Activated naive CD8-positive, alpha-beta T cell treated with anti-CD3 and anti-CD28 coated beads, Interleukin-2, amount 50 U/mL, for 24 hours (primary cell): ENCODE results near the gene TFAP2E.
A peak's percentile ranks its signal among the peaks of the same experiment; 100 is the strongest.

Experiments used
- ATAC-seq: fragments of 150-1000 bp; cut with Tn5 transposase; one replicate; pipeline ENCODE4 v1.10.0; 2021
- DNase-seq: peaks from one replicate; pipeline ENCODE4 v3.0.0; 2021
- H3K27ac Mint-ChIP-seq: one replicate; pipeline ENCODE4 v1.8.0; 2021; ENCODE audit warnings: mild to moderate bottlenecking, mixed read lengths
- H3K27me3 Mint-ChIP-seq: one replicate; pipeline ENCODE4 v1.8.0; 2021; ENCODE audit warnings: mixed read lengths
- H3K36me3 Mint-ChIP-seq: one replicate; pipeline ENCODE4 v1.8.0; 2021; ENCODE audit warnings: low read depth, mixed read lengths
- H3K4me1 Mint-ChIP-seq: one replicate; pipeline ENCODE4 v1.8.0; 2021; ENCODE audit warnings: mixed read lengths
- H3K4me3 Mint-ChIP-seq: one replicate; pipeline ENCODE4 v1.8.0; 2021; ENCODE audit warnings: mild to moderate bottlenecking, moderate library complexity, mixed read lengths
- H3K9me3 Mint-ChIP-seq: one replicate; pipeline ENCODE4 v1.8.0; 2021; ENCODE audit warnings: mixed read lengths

The TFAP2E gene

GRCh38 chr1:35619237-35620121 lies 46.4 kb downstream of the TFAP2E start:
- no peak overlapping the region for H3K27ac Mint-ChIP-seq
- H3K4me1 Mint-ChIP-seq, result peaks cover 3% of the 10 kb centered on the region
- no peak for DNase-seq
- no peaks in the 10 kb centered on the region for H3K9me3 Mint-ChIP-seq
- H3K4me3 Mint-ChIP-seq, result no peak overlapping the region
- no peaks in the 10 kb centered on the region for H3K27me3 Mint-ChIP-seq
- peaks cover 36% of the 10 kb centered on the region for H3K36me3 Mint-ChIP-seq
- no peak for ATAC-seq

GRCh38 chr1:35622510-35623178 lies 49.5 kb downstream of the TFAP2E start:
- peaks cover 36% of the 10 kb centered on the region for H3K36me3 Mint-ChIP-seq
- no peak overlapping the region for H3K27ac Mint-ChIP-seq
- H3K4me1 Mint-ChIP-seq, result no peaks in the 10 kb centered on the region

GRCh38 chr1:35623832-35624231 lies 50.7 kb downstream of the TFAP2E start:
- Mint-ChIP-seq H3K4me1 (peaks cover 4% of the 10 kb centered on the region), H3K36me3 (peaks cover 37% of the 10 kb centered on the region), H3K27me3 (no peaks in the 10 kb centered on the region), H3K27ac (no peak overlapping the region), H3K4me3 (no peak overlapping the region), H3K9me3 (no peaks in the 10 kb centered on the region)
- DNase-seq, result no peak
- ATAC-seq, result no peak

More at GRCh38 chr1:35622510-35623178, 49.5 kb downstream of the TFAP2E start:
- Mint-ChIP-seq H3K9me3 (no peaks in the 10 kb centered on the region), H3K4me3 (no peak overlapping the region), H3K27me3 (no peaks in the 10 kb centered on the region)
- ATAC-seq (no peak), DNase-seq (no peak)

GRCh38 chr1:35629051-35629450 lies 55.9 kb downstream of the TFAP2E start:
- ATAC-seq, result no peak
- H3K27ac Mint-ChIP-seq, result no peak overlapping the region

GRCh38 chr1:35631396-35631795 lies 58.3 kb downstream of the TFAP2E start:
- no peak for DNase-seq
- no peak for ATAC-seq
- Mint-ChIP-seq H3K9me3 (no peaks in the 10 kb centered on the region), H3K36me3 (peaks cover 55% of the 10 kb centered on the region), H3K27ac (no peak overlapping the region), H3K4me1 (peaks cover 10% of the 10 kb centered on the region), H3K4me3 (no peak overlapping the region), H3K27me3 (no peaks in the 10 kb centered on the region)

More at GRCh38 chr1:35629051-35629450, 55.9 kb downstream of the TFAP2E start:
- Mint-ChIP-seq H3K27me3 (no peaks in the 10 kb centered on the region), H3K4me3 (no peak overlapping the region), H3K9me3 (no peaks in the 10 kb centered on the region), H3K36me3 (peaks cover 50% of the 10 kb centered on the region), H3K4me1 (peaks cover 6% of the 10 kb centered on the region)
- no peak for DNase-seq

- no peak for DNase-seq
- Mint-ChIP-seq H3K4me3 (no peak overlapping the region), H3K9me3 (no peaks in the 10 kb centered on the region), H3K27ac (no peak overlapping the region), H3K36me3 (peaks cover 42% of the 10 kb centered on the region), H3K27me3 (no peaks in the 10 kb centered on the region), H3K4me1 (peaks cover 21% of the 10 kb centered on the region)
- ATAC-seq, result no peak
Measured at GRCh38 chr1:35633547-35633946, 60.4 kb downstream of the TFAP2E start.

- peaks cover 26% of the 10 kb centered on the region for H3K36me3 Mint-ChIP-seq
- peak overlapping the region; percentile 87 for H3K27ac Mint-ChIP-seq
- no peaks in the 10 kb centered on the region for H3K27me3 Mint-ChIP-seq
- ATAC-seq (no peak), DNase-seq (no peak)
- H3K4me3 Mint-ChIP-seq, result peak overlapping the region; percentile 79
- no peaks in the 10 kb centered on the region for H3K9me3 Mint-ChIP-seq
- peaks cover 38% of the 10 kb centered on the region for H3K4me1 Mint-ChIP-seq
Measured at GRCh38 chr1:35637401-35637809, 64.3 kb downstream of the TFAP2E start.

- H3K27ac Mint-ChIP-seq, result peak overlapping the region; percentile 100
Measured at GRCh38 chr1:35640380-35641232, 67.5 kb downstream of the TFAP2E start.

GRCh38 chr1:35641233-35641866 lies 68.2 kb downstream of the TFAP2E start, which contains the start of gene PSMB2:
PSMB2 (minus strand) TSS chr1:35641526; CDS start chr1:35641432, 94 bp downstream.
- H3K27ac Mint-ChIP-seq, result peak within 1 kb of the TSS; percentile 100
- peaks cover 8% of the 10 kb centered on the region for H3K36me3 Mint-ChIP-seq
- H3K4me3 Mint-ChIP-seq, result peak within 1 kb of the TSS; percentile 100
- ATAC-seq (peak; percentile 95), DNase-seq (peak; percentile 98)
- peaks cover 20% of the 10 kb centered on the region for H3K27me3 Mint-ChIP-seq
- no peaks in the 10 kb centered on the region for H3K9me3 Mint-ChIP-seq
- H3K4me1 Mint-ChIP-seq, result peaks cover 35% of the 10 kb centered on the region

More at GRCh38 chr1:35640380-35641232, 67.5 kb downstream of the TFAP2E start:
- ATAC-seq, result no peak
- Mint-ChIP-seq H3K9me3 (no peaks in the 10 kb centered on the region), H3K4me1 (peaks cover 38% of the 10 kb centered on the region), H3K4me3 (peak overlapping the region; percentile 100), H3K27me3 (peaks cover 13% of the 10 kb centered on the region), H3K36me3 (peaks cover 14% of the 10 kb centered on the region)
- no peak for DNase-seq

GRCh38 chr1:35642471-35642955 lies 69.4 kb downstream of the TFAP2E start:
- Mint-ChIP-seq H3K27ac (peak overlapping the region; percentile 100), H3K4me1 (peaks cover 28% of the 10 kb centered on the region), H3K36me3 (peaks cover 7% of the 10 kb centered on the region), H3K4me3 (peak overlapping the region; percentile 100), H3K27me3 (peaks cover 22% of the 10 kb centered on the region), H3K9me3 (no peaks in the 10 kb centered on the region)
- DNase-seq (peak; percentile 27), ATAC-seq (no peak)

GRCh38 chr1:35644204-35644603 lies 71.1 kb downstream of the TFAP2E start:
- H3K27me3 Mint-ChIP-seq, result peaks cover 22% of the 10 kb centered on the region
- H3K9me3 Mint-ChIP-seq, result no peaks in the 10 kb centered on the region
- DNase-seq, result no peak
- no peak overlapping the region for H3K4me3 Mint-ChIP-seq
- peaks cover 6% of the 10 kb centered on the region for H3K36me3 Mint-ChIP-seq
- no peak overlapping the region for H3K27ac Mint-ChIP-seq
- H3K4me1 Mint-ChIP-seq, result peaks cover 16% of the 10 kb centered on the region
- ATAC-seq, result no peak
